Esophagus muscularis mucosa (tissue), 4 donors: ENCODE measurements around the gene CHST5.

Experiments used
- CTCF ChIP-seq, 3 experiments: fragments of 200-600 bp in 2 of 3; fragments of 450-650 bp in 1 of 3; sonication (generic) in 2 of 3; IDR thresholded peaks; one replicate each; pipeline ENCODE4 v1.5.1; 2017 to 2019; ENCODE audit warnings: antibody characterized with exemption in 3 of 3, mild to moderate bottlenecking in 2 of 3, moderate library complexity in 1 of 3
- EP300 ChIP-seq: sonication (generic); formaldehyde crosslinking; IDR thresholded peaks from one replicate; pipeline ENCODE4 v1.6.1; 2017; ENCODE audit warnings: antibody characterized with exemption
- POLR2A ChIP-seq: fragments of 450-650 bp; IDR thresholded peaks from one replicate; pipeline ENCODE4 v1.6.1; 2017; ENCODE audit warnings: antibody characterized with exemption, moderate library complexity, mild to moderate bottlenecking, low read depth
- POLR2AphosphoS5 ChIP-seq, 2 donors: sonication (generic); formaldehyde crosslinking; IDR thresholded peaks; one replicate each; pipeline ENCODE4 v1.6.1; 2017; ENCODE audit warnings: antibody characterized with exemption in 2 of 2

GRCh38 chr16:75584108-75584507 is 48.2 kb upstream of the CHST5 start:
- TF ChIP-seq CTCF (IDR thresholded peaks at IDR 0.05) (no peak), POLR2A (no peak), POLR2AphosphoS5 (IDR thresholded peaks at IDR 0.05) (no peak), EP300 (no peak)
